GM12892 (cell line): Measurements from ENCODE around the gene RPS6KA5.

Source experiments
- POLR2A ChIP-seq: IDR thresholded peaks from 2 replicates; pipeline ENCODE4 v1.6.1; 2011; ENCODE audit warnings: low read depth, low read length, control low read depth
- POLR2AphosphoS5 ChIP-seq: IDR thresholded peaks from 2 replicates; pipeline ENCODE4 v1.6.1; 2011; ENCODE audit warnings: low read depth, low read length, control low read depth

DNA sequence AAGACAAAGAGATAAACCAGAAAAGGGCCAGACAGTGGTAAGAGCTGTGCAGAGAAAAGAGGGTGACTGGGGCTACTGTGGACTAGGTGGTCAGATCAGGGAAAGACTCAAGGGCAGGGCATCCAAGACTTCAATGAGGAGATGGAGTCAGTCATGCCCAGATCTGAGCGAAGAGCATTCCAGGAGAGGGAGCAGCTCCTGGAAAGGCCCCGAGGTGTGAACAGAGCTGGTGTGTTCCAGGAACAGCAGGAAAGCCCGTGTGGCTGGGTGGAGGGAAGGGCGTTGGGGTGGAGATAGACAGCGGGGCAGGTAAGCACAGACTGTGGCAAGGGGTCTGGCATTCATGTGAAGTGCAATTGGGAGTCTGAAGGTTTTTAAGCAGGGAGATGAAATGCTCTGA, 261.0 kb downstream of the RPS6KA5 start:
- TF ChIP-seq POLR2A (no peak), POLR2AphosphoS5 (no peak)
